GM18520 (cell line): ENCODE results near the gene MEIOC.
"Not testable (repeated sequence)": the region's sequence is repeated elsewhere in the genome, so short reads cannot be mapped to it uniquely, and the experiment has no call there.

Source experiments
- ATAC-seq: cut with Tn5 transposase; IDR thresholded peaks from one replicate; pipeline ENCODE4 v1.9.1; 2021; ENCODE audit not compliant: unreplicated experiment

The MEIOC gene

DNA sequence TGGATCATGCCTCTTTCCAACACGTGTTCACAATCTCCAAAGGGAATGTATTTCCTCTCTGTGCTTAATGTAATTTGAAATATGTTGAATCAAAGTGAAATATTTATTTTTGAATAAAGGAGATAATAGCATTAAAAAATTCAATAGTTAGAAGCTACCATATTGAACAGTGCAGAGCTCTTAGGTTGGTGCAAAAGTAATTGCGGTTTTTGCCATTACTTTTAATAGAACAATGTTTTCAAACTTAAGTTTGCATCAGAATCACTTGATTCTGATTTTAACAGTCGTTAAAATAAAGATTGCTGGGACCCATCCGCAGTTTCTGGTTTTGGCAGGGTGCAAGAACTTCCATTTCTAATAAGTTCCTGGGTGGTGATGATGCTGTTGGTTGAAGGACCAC lies 10.0 kb upstream of the MEIOC start:
- ATAC-seq, result no peak

DNA sequence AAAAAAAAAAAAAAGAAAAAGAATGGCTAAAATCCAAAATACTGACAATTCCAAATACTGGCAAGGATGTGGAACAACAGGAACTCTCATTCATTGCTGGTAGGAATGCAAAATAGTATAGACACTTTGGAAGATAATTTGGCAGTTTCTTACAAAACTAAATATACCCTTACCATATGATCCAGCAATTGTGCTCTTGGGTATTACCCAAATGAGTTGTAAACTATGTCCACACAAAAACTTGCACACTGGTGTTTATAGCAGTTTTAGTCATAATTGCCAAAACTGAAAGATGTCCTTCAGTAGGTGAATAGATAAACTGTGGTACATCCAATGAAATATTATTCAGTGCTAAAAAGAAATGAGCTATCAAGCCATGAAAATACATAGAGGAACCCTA lies 8.5 kb upstream of the MEIOC start:
- no peak for ATAC-seq

DNA sequence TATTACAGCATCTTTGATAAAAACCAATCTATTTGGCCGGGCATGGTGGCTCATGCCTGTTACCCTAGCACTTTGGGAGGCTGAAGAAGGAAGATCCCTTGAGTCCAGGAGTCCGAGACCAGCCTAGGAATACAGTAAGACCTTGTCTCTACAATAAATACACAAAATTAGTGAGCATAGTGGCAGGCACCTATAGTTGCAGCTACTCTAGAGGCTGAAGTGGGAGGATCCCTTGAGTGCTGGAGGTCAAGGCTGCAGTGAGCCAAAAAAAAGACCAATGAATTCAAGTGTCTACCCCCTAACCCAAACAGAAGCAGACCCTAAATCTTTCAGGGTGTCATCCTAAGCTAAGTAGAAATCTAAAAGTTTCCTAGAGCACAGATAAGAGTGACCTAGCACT lies 7.3 kb upstream of the MEIOC start:
- no peak for ATAC-seq

DNA sequence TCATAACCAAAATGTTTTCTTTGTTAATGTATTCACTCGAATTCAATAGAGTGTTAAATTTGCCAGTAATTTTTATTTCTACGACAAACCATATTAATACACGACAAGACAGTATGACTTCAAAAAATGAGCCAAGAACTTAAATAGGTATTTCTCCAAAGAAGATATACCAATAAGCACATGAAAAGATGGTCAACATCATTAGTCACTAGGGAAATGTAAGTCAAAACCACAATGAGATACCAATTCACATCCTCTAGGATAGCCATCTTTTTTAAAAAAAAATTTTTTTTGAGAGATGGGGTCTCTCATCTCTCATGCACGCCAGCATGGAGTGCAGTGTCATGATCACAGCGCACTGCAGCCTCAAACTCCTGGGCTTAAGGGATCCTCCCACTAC lies 5.0 kb upstream of the MEIOC start:
- ATAC-seq, result no peak

DNA sequence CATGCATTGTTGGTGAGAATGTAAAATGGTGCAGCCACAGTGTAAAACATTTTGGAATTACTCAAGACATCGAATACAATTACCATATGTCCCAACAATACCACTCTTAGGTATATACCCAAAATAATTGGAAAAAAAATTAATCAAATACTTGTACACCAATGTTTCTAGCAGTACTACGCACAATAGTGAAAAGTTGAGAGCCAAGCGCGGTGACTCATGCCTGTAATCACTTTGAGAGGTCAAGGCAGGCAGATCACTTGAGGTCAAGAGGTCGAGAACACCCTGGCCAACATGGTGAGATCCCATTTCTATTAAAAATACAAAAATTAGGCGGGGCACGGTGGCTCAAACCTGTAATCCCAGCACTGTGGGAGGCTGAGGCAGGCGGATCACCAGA lies 3.5 kb upstream of the MEIOC start:
- no peak for ATAC-seq

DNA sequence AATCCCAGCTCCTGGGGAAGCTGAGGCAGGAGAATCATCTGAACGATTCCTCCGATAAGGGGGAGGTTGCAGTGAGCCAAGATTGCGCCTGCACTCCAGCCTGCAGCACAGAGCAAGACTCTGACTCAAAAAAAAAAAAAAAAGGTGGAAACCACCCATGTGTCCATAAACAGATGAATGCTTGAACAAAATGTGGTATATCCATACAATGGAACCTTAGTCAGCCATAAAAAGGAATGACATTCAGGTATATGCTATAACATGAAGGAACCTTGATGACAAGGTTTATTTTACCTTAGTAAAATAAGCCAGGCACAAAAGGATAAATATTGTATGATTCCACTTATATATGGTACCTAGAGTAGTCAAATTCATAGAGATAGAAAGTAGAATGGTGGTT lies 2.9 kb upstream of the MEIOC start:
- no peak for ATAC-seq

DNA sequence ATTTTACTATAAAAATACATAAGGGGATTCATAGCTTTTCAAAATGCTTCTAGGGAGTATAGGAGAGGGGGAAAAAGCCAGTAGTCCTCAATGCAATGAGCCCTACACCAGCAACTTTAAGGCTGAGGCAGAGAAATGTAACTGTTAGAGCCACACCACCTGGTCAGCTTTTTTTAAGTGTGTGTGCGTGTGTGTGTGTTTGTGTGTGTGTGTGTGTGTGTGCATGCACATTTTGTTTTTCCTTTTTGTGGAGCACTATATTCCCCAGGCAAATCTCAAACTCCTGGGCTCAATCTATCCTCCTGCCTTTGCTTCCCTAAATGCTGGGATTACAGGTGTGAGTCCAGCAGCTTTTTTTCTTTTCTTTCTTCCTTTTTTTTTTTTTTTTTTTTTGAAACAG lies 2.3 kb upstream of the MEIOC start:
- no peak for ATAC-seq

DNA sequence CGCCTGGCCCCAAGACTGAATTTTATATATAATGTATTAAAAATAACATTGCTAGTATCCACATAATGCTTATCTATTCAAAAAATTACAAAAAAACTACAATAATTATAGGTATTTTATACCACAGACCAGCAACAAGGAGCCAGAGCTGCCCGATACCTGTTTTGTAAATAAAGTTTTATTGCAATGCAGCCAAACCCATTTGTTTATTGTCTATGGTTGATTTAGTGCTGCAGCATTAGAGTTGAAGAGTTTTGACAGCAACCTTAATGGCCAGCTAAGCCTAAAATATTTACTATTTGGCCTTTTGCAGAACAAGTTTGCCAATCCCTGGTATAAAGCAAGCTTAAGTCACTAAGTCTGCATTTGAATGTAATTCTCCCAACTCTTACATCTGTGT lies 5.6 kb downstream of the MEIOC start:
- ATAC-seq, result no peak

DNA sequence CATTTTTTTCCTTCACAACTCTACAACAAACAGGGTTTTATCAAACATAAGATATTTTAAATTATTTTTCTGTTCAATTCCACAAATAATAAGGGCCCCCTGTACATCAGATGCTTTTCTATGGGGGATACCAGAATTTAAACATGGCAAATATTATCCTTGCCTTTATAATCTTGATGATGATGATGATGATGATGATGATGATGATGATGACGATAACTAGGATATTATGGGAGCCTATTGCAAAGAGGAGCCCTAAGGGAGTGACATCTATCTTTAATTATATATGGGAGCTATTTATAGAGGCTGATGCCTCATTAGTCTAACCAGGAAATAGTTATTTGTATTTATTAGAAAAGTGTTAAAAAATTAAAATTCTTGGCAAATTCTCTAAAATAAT lies 6.8 kb downstream of the MEIOC start:
- no peak for ATAC-seq

DNA sequence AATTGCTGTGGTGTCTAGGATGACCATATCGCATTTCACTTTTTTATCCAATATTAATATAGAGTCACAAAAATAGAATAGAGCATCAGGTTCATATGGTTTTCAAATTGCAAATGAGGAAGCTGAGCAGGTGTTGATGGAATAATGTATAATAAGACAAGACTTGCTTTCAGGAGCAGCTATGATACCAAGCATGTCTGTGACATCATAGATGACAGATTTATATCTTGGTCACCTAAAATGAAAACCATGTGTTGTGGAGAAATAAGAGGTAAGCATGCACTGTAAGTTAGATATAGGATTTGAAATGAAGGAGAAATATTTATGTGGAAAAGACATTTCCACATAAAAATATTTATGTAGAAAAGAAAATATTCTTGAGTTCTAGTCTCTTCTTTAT lies 8.6 kb downstream of the MEIOC start:
- ATAC-seq, result no peak

DNA sequence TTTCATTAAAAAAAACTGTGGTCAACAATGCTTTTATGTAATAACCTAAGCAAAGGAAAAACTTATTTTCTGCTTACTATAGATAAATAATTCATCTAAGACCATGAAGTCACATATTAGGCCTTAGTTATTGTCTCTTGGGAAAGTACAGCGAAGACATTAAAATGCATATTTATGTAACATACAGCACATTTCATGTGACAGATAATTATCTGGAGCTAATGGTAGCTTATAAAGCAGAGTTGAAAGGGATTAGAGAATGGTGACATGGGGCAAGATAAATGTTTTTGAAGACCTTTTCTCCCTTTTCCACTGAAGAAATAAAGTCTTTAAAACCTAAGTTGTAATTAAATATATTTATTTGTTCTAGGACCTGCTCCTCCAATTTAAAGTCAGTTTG lies 9.7 kb downstream of the MEIOC start:
- no peak for ATAC-seq

DNA sequence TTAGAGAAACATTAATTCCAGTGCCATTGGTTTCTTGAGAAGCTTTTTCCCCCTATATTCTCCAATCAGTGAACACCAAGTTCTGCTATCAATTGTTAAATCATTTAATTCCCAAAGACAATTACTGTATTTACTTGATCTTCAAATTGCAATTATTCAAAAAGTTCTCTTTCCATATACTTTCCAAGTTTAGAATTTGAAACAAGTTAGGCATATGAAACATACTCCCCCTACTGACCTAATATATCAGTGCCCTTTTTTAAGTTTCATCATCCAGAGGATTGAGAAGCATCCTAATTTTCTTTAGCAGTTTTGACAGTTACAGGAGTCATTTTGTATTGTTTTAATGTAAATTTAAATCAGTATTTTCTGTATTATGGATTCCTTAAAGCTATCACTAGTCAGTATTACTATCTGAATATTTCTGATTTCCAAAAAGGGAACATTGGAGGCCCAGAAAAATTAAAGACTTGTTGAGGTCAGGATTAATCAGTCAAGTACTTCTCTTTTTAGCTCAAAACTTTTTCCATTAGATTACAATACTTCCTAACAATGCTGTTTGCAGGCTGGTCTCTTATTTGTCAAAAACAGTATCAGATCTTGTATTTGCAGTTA lies 16.3 kb downstream of the MEIOC start:
- no peak for ATAC-seq

DNA sequence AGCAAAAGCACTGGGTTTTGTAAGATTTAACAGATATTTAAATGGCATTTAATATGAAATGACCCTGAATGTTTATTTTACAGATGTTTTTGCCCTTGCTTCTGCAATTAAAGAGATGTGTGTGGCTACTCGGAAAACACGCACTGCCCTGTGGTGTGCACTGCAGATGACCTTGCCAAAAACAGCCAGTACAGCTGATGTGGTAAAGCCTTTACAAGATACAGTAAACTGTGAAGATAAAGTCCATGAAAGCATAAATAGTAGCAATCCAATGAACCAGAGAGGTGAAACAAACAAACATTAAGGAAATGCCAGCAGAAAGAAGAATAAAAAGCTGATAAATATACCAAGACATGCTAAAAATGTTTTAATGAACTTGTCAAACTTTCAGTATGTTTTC lies 17.6 kb downstream of the MEIOC start:
- ATAC-seq, result no peak

DNA sequence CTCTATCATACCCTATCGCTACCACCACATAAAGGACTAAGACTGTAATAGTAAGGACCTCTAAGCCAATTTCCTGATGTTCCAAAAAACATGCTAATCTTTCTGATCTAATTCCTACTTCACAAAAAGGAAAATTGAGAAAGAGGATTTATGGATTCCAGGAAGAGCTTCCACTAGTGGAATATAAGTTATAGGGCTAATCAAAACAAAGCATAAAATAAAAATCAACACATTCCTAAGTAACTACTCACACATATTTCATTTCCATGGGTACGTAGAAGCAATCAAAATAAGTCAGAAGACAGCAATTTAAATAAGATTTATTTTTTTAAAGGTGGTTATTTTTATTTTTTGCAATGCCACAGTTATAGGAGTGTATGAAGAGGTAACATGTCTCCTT lies 20.9 kb downstream of the MEIOC start:
- ATAC-seq, result no peak

DNA sequence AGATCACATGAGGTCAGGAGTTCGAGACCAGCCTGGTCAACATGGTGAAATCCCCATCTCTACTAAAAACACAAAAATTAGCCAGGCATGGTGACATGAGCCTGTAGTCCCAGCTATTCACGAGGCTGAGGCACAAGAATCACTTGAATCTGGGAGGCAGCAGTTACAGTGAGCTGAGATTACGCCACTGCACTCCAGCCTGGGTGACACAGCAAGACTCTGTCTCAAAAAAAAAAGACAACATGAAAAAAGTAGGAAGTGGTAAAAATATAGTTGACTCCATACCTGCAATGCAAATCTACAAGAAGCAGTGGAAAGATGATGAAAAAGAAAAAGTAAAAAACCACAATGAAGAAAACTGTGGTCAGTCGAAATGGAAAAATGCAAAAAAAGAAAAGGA lies 27.0 kb downstream of the MEIOC start:
- not testable (repeated sequence) for ATAC-seq

DNA sequence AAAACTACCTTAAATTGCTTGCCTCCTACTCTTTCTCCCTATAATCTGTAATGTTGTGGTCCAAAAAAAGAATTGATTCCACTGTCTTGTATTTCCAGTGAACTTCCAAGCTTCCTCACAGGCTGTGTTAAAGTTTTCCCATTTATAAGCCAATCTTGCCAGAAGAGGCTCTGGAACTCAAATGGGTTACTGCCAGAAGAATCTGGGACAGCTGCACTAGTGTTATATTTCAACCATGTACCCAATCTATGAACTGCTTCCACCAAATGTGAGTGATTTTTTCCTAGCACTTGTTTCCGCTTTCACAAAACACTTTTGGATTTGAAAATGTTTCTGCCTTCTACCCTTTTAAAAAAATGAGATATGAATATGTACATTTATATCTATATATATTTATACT lies 31.5 kb downstream of the MEIOC start:
- no peak for ATAC-seq

DNA sequence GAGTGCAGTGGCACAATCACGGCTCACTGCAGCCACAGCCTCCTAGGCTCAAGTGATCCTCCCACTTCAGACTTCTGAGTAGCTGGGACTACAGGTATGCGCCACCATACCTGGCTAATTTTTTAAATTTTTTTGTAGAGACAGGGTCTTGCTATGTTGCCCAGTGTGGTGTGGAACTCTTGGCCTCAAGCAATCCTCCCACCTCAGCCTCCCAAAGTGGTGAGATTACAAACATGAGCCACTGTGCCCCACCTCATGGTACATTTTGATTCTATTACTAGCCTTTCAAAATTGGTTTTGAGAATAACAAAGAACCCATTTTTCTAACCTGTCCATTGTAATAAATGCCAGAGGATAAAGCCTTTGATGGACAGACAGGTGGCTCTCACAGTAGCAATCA lies 31.9 kb downstream of the MEIOC start:
- no peak for ATAC-seq

DNA sequence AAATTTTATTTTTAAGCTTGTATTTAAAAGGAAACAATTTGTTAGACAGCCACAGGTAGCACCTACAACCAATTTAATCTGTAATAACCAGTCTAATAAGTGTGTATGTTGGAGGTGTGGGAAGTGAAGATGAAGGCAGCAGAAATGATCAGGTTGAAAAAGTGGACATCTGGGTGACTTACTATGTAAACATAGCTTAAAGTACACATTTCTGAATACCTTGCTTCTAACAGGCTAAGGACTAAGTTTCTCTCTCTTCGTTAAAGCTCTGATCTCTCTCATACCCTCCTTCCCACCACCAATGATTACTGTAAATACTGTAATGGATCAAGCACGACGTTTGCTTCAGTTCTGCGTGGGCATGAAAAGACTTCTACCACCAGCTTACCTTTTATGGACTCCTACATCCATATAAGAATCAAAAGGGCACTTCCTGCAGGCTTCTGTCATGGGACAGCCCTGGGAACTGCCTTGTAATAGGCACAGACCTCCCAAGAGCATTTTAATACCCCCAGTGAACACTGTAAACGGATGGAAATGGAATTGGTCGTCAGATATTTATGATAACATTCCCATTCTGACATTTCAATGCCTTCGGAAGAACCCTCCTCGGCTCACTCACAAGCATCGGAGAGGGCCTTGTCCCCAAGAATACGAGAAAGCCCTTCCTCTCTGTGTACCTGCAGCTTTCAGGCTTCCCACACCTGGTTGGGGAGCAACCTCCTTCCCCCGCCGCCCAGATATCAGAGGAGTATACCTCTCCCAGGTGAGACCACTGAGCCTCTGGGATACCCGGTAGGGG lies 32.6 kb downstream of the MEIOC start:
- no peak for ATAC-seq

DNA sequence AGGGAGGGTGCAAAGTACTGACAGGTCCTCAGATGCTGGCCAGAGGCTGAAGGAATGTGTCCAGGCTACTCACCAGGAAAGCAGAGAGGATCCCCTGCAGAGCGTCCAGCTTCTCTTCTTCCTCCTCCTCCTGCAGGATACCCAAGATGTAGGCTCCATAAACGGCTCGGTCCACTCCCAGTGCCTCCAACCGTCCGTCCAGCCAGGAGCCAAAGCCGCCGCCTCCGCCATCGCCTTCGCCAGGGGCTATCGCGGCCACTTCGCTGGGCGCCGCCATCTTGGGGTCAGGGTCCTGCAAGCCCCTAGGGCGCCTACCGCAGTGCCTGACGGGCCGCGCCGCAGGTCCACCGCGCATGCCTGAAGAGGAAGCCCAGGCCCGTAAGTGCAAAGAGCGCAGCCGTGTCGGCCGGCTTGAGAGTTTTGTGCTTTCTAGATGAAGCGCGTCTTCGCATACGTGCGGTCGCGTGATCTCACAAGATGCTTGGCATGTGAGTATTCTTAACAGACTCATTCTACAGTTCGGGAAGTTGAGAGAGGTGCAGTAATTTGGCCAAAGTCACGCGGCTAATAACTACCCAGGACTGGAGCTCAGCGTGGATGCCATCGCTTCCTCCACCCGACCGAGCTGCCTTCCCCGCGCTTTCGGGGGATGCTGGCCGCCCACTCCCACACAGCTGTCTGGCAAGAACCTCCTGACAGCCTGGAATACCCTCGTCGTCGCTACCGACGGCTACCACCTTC lies 33.4 kb downstream of the MEIOC start, which contains the start of gene CCDC43:
Gene CCDC43 (minus strand): TSS at position 300 of the 741 bp plus-strand sequence. CDS start 23 bp downstream, at position 277.
- ATAC-seq, result peak; percentile 88

DNA sequence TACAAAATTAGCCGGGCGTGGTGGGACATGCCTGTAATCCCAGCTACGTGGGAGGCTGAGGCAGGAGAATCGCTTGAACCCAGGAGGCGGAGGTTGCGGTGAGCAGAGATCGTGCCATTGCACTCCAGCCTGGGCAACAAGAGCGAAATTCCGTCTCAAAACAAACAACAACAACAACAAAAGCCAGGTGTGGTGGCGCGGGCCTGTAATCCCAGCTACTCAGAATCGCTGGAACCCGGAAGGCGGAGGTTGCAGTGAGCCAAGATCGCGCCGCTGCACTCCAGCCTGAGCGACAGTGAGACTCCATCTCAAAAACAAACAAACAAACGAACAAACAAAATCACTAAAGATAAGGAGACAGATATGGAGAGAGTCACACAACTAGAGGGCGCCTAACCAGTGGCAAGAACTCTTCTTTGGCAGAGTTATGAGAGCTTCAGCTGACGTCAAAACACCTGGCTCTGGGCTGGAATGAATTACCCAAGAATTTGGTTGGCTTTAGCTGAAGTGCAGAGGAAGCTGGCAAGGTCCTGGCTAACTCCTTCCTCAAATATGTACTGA lies 34.6 kb downstream of the MEIOC start:
- not testable (repeated sequence) for ATAC-seq

DNA sequence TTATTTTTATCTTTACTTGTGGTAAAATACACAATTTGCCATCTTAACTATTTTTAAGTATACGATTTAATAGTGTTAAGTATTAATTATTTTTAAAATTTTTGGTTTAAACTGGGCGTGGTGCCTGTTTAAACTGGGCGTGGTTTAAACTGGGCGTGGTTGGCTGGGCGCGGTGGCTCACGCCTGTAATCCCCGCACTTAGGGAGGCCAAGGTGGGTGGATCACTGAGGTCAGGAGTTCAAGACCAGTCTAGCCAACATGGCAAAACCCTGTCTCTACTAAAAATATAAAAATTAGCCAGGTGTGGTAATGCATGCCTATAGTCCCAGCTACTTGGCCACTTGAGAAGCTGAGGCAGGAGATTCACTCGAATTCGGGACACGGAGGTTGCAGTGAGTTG lies 37.3 kb downstream of the MEIOC start:
- ATAC-seq, result no peak

DNA sequence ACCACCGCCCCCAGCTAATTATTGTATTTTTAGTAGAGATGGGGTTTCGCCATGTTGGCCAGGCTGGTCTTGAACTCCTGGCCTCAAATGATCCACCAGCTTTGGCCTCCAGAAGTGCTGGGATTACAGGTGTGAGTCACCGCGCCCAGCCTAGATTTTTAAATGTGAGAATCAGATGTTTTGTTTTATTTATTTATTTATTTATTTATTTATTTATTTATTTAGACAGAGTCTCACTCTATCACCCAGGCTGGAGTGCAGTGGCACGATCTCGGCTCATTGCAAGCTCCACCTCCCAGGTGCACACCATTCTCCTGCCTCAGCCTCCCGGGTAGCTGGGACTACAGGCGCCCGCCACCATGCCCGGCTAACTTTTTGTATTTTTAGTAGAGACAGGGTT lies 44.0 kb downstream of the MEIOC start:
- ATAC-seq, result not testable (repeated sequence)
